CD4-positive, alpha-beta T cell treated with Interleukin-4 for 1 hour (primary cell): ENCODE measurements around the gene TNFAIP1.

Experiments
- DNase-seq, 2 donors: peaks; one replicate each; pipeline ENCODE4 v3.0.0-alpha.2; 2020 to 2022

TNFAIP1 gene

DNA sequence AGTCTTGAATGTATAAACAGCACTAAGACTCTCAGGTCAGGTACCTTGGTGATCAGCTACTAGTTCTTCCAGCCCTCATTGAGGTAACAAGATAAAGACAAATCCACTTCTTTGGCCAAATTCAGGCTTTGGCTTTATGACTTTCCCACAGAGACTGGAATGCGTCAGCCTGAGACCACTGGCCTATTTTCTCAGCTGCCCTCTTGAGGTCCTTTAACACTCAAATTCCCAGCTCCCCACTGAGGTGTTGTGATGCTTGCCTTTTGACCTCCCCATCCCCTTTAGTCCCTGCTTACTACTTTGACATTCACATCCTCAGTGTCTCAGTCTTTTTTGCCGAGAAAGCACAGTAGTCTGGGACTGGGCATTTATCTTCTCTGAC, 10.6 kb downstream of the TNFAIP1 start:
- no peak for DNase-seq

- no peak for DNase-seq
These were observed 11.2 kb downstream of the TNFAIP1 start for GRCh38 chr17:28346746-28347246.

- DNase-seq: no peak
These were observed 11.8 kb downstream of the TNFAIP1 start for GRCh38 chr17:28347261-28347891.

- no peak for DNase-seq
These were observed 13.4 kb downstream of the TNFAIP1 start for GRCh38 chr17:28348979-28349378.

- no peak for DNase-seq
These were observed 14.7 kb downstream of the TNFAIP1 start for GRCh38 chr17:28350271-28350670.

DNA sequence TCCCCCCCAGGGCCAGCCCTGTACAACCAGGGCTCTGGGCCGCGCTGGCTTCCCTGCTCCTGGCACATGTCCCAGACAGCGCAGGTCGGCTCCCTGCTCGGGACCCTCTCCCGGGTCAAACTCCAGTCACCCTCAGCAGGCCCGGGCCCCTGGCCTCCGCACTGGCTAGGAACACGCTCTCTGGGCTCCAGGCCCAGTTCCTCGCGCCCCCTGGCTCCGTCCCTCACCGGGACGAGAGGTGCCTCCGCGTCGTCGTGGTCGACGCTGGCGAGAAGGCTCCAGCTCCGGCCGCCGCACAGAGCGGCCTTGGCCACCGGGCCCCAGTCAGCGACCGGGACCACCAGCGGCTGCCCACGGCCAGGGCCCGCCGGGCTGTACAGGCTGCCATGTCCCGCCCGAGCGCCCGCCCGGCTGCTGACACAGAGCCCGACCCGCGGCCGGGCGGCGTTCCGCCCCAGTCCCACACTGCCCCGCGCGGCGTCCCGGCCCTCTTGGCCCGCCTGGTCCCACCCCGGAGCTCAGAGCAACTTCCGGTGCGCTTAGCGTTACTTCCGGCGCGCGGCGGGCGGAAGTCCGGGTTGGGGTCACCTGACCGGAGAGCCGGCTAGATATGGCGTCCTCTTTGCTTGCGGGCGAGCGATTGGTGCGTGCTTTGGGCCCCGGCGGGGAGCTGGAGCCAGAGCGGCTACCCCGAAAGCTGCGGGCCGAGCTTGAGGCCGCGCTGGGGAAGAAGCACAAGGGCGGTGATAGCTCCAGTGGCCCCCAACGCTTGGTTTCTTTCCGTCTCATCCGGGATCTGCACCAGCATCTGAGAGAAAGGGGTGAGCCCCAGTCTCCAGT, 21.7 kb downstream of the TNFAIP1 start, which contains the start of gene POLDIP2:
POLDIP2 (minus strand) TSS at position 467 of the 840 bp plus-strand sequence; CDS start at position 388, 79 bp downstream.
- peak; percentile 96 for DNase-seq

- no peak for DNase-seq
These were observed 22.3 kb downstream of the TNFAIP1 start for GRCh38 chr17:28357901-28358197.

DNA sequence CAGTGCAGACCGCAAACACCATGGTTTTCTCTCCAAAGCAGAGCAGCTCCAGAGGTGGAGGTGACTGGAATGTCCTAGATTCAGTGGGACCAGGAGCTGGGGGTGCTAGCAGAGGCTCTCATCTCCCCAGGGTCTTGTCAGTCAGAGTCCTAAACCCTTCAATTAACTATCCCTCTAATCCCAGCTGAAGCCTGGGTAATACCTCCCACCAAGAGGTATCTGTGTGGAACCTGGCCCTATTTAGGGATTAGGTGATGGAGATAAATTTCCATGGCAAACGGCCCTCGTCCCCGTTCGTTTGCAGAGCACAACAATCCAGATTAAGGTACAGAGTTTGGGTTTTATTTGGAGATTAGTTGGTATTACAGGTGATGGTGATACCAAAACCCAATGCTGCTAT, 27.6 kb downstream of the TNFAIP1 start:
- DNase-seq: no peak

DNA sequence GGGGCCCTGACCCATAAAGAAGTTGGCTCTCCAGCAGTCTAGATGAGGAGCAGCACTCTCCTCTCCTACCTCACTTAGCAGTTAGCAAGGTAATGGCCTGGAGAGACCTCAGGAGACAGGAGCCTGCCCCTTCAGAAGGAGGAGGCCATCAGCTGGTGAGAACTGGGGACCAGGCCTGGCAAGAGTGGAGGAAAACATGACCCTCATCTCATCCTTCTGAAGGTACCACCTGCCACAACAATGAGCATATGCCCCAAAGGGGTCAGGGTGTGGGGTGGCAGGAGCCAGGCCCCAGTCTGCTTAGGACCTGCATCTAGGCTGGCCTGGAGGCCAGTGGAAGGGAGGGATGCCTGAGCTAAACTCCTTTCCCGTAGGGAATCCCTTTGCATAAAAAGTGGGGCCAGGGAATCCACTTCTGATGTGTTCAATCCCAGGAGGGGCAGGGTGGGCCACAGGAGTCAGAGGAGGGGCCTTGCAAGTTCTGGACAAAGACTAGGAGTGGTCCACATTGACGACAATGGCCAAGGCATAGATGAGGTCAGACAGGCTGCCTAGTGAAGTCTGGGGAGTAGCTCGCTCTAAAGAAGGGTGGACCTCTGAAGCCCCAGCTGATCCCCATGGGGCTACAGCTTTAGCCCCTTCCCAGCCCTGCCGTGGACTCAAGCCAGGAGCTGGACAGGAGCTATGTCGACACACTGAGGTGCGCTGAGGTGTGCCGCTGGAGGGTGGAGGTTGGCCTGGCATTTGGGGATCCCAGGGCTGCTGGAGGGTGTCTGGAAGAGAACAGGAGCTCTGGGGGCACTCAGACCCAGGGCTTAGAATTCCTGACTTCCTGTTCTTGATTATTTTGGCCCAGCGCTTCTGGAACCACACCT, 28.5 kb downstream of the TNFAIP1 start:
- DNase-seq: no peak

DNA sequence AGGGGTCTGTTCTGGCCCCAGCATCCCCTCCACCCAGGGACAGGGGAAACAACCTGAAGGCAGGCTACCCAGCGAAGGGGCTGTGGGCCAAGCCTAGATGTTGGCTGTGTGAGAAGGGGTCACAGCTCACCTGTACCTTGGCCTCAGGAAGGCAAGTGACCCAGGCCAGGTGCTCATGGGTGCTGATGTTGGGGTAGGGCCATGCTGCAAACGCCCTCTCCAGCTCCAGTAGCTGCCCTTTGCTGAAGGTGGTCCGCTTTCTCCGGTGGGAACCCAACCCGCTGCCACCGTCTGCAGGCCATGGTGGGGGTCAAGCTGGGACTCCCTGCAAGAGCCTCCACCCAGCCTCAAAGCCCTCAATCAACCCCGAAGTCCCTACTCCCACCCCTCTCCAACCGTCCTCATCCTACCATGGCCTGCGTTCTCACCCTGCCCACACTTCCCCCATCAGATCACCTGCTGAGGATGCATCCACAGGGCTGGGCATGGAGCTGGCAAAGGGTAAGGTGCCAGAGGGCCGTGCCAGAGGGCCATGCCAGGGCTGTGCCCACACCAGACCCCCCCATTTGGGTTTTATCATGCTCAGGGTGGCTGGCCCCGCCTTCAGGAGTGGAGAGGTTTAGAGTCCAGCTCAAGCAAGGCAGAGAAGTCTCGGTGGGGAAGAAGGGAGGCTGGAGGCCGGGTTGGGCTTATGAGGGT, 29.3 kb downstream of the TNFAIP1 start, which contains the start of gene SEBOX:
SEBOX (minus strand) TSS at position 535 of the 699 bp plus-strand sequence; CDS start at position 487, 48 bp downstream.
- DNase-seq: no peak

GRCh38 chr17:28365487-28365886, 29.9 kb downstream of the TNFAIP1 start:
- no peak for DNase-seq

DNA sequence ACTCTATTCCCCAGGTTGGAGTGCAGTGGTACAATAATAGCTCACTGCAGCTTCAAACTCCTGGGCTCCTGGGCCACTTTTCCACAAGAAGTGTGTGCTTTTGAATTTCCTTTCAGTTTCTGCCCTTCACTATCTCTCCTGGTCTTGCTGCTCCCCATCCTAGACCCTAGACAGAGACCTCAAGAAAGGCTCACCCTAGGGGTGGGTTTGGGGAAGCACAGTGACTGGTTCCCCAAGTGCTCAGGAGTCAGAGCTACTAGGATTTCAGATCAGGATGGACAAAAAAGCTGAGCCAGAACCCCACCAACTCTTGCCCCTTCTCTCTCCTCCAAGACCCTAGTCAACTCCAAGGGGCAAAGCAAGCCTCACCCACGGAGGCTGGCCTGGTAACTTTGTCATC, 31.0 kb downstream of the TNFAIP1 start:
- no peak for DNase-seq

- no peak for DNase-seq
These were observed 32.2 kb downstream of the TNFAIP1 start for GRCh38 chr17:28367641-28368305.

GRCh38 chr17:28368306-28368831, 32.8 kb downstream of the TNFAIP1 start:
- DNase-seq: no peak

GRCh38 chr17:28368915-28369683, 33.5 kb downstream of the TNFAIP1 start:
- DNase-seq: no peak

DNA sequence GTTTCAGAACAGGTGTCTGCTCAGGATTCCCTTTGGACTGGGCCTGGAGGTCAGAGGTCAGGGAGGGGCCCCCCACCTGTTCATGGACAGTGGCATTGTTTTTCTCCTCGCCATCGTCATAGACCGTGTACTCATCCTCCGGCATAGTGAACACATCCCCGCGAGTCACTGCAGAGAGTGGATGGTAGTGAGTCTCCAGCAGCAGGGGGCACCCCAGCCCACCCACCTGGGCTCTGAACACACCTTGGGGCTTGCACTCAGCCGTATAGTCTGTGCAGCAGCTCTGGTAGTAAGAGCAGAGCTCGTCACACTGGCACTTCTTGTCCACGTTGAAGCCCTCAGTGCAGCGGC, 34.1 kb downstream of the TNFAIP1 start:
- DNase-seq: no peak

DNA sequence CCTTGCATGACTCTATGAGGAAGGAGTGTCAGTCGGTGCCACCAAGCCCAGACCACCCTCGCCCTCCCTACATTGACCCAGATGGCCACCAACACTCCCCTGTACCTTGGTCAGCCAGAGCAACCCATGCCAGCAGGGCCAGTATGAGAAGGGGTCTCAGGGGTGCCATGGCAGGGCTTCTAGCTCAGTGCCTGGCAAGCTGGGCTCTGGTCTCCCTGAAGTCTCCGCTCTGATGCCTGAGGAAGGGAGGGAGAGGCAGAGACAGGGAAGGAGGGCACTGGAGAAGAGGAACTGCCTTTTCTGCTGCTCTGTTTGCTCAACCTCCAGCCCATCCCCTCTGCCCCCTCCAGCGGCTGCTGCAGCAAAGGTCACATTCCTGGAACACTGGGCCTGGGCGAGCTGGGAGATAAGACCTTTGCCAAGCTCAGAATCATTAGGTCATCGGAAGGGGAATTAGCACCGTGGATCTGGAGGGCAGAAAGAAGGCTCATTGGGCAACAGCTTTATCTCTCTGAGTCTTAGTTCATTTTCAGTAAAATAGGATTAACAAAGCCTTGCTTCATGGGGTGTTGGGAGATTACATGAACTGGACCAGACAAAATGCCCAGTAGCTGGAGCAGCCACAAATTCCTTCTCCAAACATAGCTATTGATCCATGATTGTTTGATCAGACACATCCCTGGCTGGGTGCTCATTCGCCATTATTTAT, 34.6 kb downstream of the TNFAIP1 start, which contains the start of gene VTN:
VTN (minus strand) TSS at position 273 of the 709 bp plus-strand sequence; CDS start at position 169, 104 bp downstream.
- no peak for DNase-seq

DNA sequence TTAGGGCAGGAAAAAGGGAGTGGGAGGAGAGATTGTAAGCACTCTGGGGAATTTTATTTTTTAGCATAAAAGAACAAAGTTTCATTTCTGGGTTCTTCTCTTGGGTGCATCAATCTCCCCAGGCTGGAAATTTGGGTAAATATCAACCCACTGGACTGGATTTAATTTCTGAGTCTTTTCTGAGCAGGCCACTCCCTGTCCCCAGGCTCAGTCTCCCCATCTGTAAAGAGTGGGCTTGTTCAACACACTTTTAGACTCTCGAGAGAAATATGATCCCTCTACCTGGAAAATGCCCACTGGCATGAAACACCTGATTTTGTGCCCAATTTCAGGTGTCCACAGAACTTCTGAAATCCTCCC, 35.2 kb downstream of the TNFAIP1 start:
- DNase-seq: no peak

DNA sequence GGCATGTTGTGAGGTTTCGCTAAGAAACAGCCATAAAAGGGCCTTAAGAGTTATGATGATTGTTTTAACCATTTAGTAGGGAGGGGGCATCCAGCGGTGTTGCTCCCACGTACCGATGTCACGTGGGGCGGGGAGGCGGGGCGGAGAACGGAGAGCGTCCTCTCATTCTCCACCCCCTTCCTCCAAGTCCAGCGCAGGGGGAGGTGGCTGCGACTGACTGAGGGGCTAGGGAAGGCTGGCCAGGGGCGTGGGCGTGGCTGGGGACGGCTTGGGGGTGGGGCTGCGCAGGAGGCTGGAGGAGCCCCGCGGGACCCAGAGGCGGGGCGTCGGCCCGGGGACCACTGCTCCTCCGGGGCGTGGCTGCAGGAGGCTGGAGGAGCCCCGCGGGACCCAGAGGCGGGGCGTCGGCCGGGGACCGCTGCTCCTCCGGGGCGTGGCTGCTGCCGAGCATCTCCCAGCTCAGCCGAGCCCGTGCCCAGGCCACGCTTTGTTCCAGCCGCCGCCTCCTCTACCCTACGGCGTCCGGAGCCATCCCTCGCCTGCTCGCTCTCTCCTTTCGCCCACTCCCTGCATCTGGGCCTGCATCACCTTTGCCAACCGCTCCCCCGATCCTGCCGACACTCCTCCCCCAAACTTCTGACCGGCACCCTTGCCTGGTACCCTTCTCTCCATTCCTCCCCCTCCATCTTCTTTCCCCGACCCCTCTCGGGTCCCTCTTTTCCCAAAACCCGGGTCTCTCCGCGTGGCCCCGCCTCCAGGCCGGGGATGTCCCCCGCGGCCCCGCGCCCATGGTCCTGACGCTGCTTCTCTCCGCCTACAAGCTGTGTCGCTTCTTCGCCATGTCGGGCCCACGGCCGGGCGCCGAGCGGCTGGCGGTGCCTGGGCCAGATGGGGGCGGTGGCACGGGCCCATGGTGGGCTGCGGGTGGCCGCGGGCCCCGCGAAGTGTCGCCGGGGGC, 36.0 kb downstream of the TNFAIP1 start, which contains the start of gene SARM1:
SARM1 (plus strand) TSS at position 450 of the 958 bp plus-strand sequence; CDS start at position 789, 339 bp downstream.
- peak; percentile 89 to 91 for DNase-seq
